ENCODE data around the gene CDO1. TPM values are rescaled to one million over a fixed set of nuclear protein-coding genes. Genes with fewer than 3 reads are reported as not detected.

CDO1 gene
- total and polyA plus RNA-seq, 9 of the 15 experiments (the other 6 are each of a cell fraction or from before 2014, with no cell fraction given) = 0.16 to 0.22 TPM; not detected in 7

GRCh38 chr5:115810761-115811160 lies 5.7 kb downstream of the CDO1 start:
- H3K9me3 ChIP-seq (replicated peaks; ENCODE audit: control insufficient read depth, insufficient read depth, low read depth, low read length) = no peaks in the 10 kb centered on the region
- ATAC-seq (no peak), FAIRE-seq (no peak), DNase-seq (ENCODE audit: extremely low read depth in 1 of 4, low spot score in 3 of 4) (no peak)
- in situ Hi-C loops (cut with MboI) (no loop called here), intact Hi-C loops (cut with micrococcal nuclease) (no loop called here)
- no peaks in the 10 kb centered on the region for H3K36me3 ChIP-seq (ENCODE audit: control insufficient read depth, insufficient read depth, low read length)
- H3K79me2 ChIP-seq (ENCODE audit: control insufficient read depth, insufficient read depth, low read length) = no peaks in the 10 kb centered on the region
- H2AFZ ChIP-seq (ENCODE audit: low read depth, low read length) = no peak overlapping the region
- H3K4me1 ChIP-seq (replicated peaks in 1 of 2; ENCODE audit: control insufficient read depth in 2 of 2, insufficient read depth in 2 of 2, low read length in 2 of 2) = no peaks in the 10 kb centered on the region
- no peaks in the 10 kb centered on the region for H4K20me1 ChIP-seq (replicated peaks; ENCODE audit: control insufficient read depth, insufficient read depth, low read length)
- no peaks in the 10 kb centered on the region for H3K9me1 ChIP-seq (ENCODE audit: control insufficient read depth, insufficient read depth, low read length)
- H3K4me2 ChIP-seq (ENCODE audit: insufficient read depth, low read length) = no peak overlapping the region
- TF ChIP-seq ZNF785 (CRISPR knock-in tag; IDR thresholded peaks at IDR 0.05) = no peak
- no peak for TF ChIP-seq TOE1 (IDR thresholded peaks at IDR 0.05; ENCODE audit: borderline replicate concordance)
- no peak for TF ChIP-seq TOE1 (CRISPR knock-in tag; IDR thresholded peaks at IDR 0.05; ENCODE audit: borderline replicate concordance, low read depth)
- TF ChIP-seq PHF21A (IDR thresholded peaks at IDR 0.05; ENCODE audit: borderline replicate concordance, low read depth) = no peak
- no peak for TF ChIP-seq RAD21 (CRISPR knock-in tag; conservative IDR thresholded peaks at IDR 0.05 in 1 of 2, IDR thresholded peaks at IDR 0.05 in 1 of 2)
- no peak for TF ChIP-seq EZH2 (IDR thresholded peaks at IDR 0.05; ENCODE audit: borderline replicate concordance, low read depth, low read length)
- no peak for TF ChIP-seq NFXL1 (CRISPR knock-in tag; IDR thresholded peaks at IDR 0.05)
- no peak for TF ChIP-seq CBX3 (IDR thresholded peaks at IDR 0.05; ENCODE audit: borderline replicate concordance in 1 of 2, low read length in 2 of 2)
- no peak for TF ChIP-seq HNRNPL (IDR thresholded peaks at IDR 0.05; ENCODE audit: low read depth, low read length)
- no peak for TF ChIP-seq SIRT6 (IDR thresholded peaks at IDR 0.05; ENCODE audit: low read depth, low read length)
- TF ChIP-seq ZNF512 (tag; IDR thresholded peaks at IDR 0.05) = no peak
- TF ChIP-seq ATF4 (CRISPR knock-in tag; IDR thresholded peaks at IDR 0.05) = no peak
- no peak for TF ChIP-seq ZBTB17 (CRISPR knock-in tag; IDR thresholded peaks at IDR 0.05)
- TF ChIP-seq ZBTB9 (CRISPR knock-in tag; IDR thresholded peaks at IDR 0.05) = no peak
- no peak for TF ChIP-seq BDP1 (IDR thresholded peaks at IDR 0.05; ENCODE audit: insufficient read depth, insufficient read length)
- no peak for TF ChIP-seq FOXA3 (CRISPR knock-in tag; conservative IDR thresholded peaks at IDR 0.05 in 1 of 2, IDR thresholded peaks at IDR 0.05 in 1 of 2)
- no peak for TF ChIP-seq GATA2 (CRISPR knock-in tag; IDR thresholded peaks at IDR 0.05)
- no peak for TF ChIP-seq FOXA1 (IDR thresholded peaks at IDR 0.05; ENCODE audit: borderline replicate concordance)
- no peak overlapping the region for H3K9ac ChIP-seq (ENCODE audit: insufficient read depth in 1 of 2, low read depth in 2 of 2, low read length in 2 of 2)
- no peak overlapping the region for H3K27ac ChIP-seq (ENCODE audit: extremely low read depth, low read depth, low read length)
- ChIA-PET POLR2A (interaction anchor here (1.1 kb wide), 1 partner anchor 11 kb away, joined by 4 read pairs; no protein-coding TSS in a partner anchor), CTCF (ENCODE audit: low intra/inter-chr PET ratio) (no interaction called here)
- BruUV-seq (replicated peaks) = no TSS peak
- H3K27me3 ChIP-seq (ENCODE audit: control insufficient read depth in 2 of 2, insufficient read depth in 2 of 2, low read length in 2 of 2) = peaks cover 6 to 22% of the 10 kb centered on the region in 2 experiments; a peak in 4 of 5 replicates
- H3K4me3 ChIP-seq = no peak overlapping the region
